ENCODE measurements around the gene SYT2. TPM values are rescaled to one million over a fixed set of nuclear protein-coding genes. Genes with fewer than 3 reads are reported as not detected.

The SYT2 gene
- total RNA-seq, 1 donor from 2014 or later: 0.06 TPM

- Histone ChIP-seq H3K36me3 (peaks cover 18% of the 10 kb centered on the region), H3K4me1 (peaks cover 33% of the 10 kb centered on the region), H3K27ac (peak overlapping the region; percentile 8), H3K4me3 (no peak overlapping the region), H3K9me3 (no peaks in the 10 kb centered on the region), H3K27me3 (no peaks in the 10 kb centered on the region)
- intact Hi-C loops (cut with DNase I): no loop called here
- TF ChIP-seq CTCF (IDR thresholded peaks at IDR 0.05): no peak
- no peak for ATAC-seq
- DNase-seq: no peak
Measured at GRCh38 chr1:202575918-202576653, 134.2 kb downstream of the SYT2 start.

GRCh38 chr1:202572867-202573266, 137.4 kb downstream of the SYT2 start:
- no peak overlapping the region for H3K27ac ChIP-seq
- DNase-seq (no peak), ATAC-seq (no peak)
- intact Hi-C loops (cut with DNase I): no loop called here
- no peak for TF ChIP-seq CTCF (IDR thresholded peaks at IDR 0.05)
- H3K9me3 ChIP-seq: no peaks in the 10 kb centered on the region
- peaks cover 15% of the 10 kb centered on the region for H3K36me3 ChIP-seq
- H3K4me3 ChIP-seq: no peak overlapping the region
- no peaks in the 10 kb centered on the region for H3K27me3 ChIP-seq
- peaks cover 29% of the 10 kb centered on the region for H3K4me1 ChIP-seq

GRCh38 chr1:202571719-202572339, 138.4 kb downstream of the SYT2 start:
- no peak overlapping the region for H3K4me3 ChIP-seq
- no peak for DNase-seq
- peak; percentile 70 for ATAC-seq
- peaks cover 25% of the 10 kb centered on the region for H3K36me3 ChIP-seq
- intact Hi-C loops (cut with DNase I): no loop called here
- peaks cover 19% of the 10 kb centered on the region for H3K4me1 ChIP-seq
- no peaks in the 10 kb centered on the region for H3K9me3 ChIP-seq
- no peak overlapping the region for H3K27ac ChIP-seq
- TF ChIP-seq CTCF (IDR thresholded peaks at IDR 0.05): peak; percentile 83
- no peaks in the 10 kb centered on the region for H3K27me3 ChIP-seq

- intact Hi-C loops (cut with DNase I): no loop called here
- Histone ChIP-seq H3K27ac (no peak overlapping the region), H3K27me3 (no peaks in the 10 kb centered on the region), H3K36me3 (peaks cover 37% of the 10 kb centered on the region), H3K9me3 (no peaks in the 10 kb centered on the region), H3K4me3 (no peak overlapping the region), H3K4me1 (peaks cover 25% of the 10 kb centered on the region)
- ATAC-seq (no peak), DNase-seq (no peak)
- TF ChIP-seq CTCF (IDR thresholded peaks at IDR 0.05): no peak
Measured at GRCh38 chr1:202569393-202570322, 140.6 kb downstream of the SYT2 start.

- no peak for TF ChIP-seq CTCF (IDR thresholded peaks at IDR 0.05)
- no peaks in the 10 kb centered on the region for H3K9me3 ChIP-seq
- H3K4me1 ChIP-seq: peaks cover 25% of the 10 kb centered on the region
- no peak overlapping the region for H3K27ac ChIP-seq
- intact Hi-C loops (cut with DNase I): no loop called here
- H3K4me3 ChIP-seq: no peak overlapping the region
- no peak for ATAC-seq
- H3K27me3 ChIP-seq: no peaks in the 10 kb centered on the region
- DNase-seq: no peak
- H3K36me3 ChIP-seq: peaks cover 38% of the 10 kb centered on the region
Measured at GRCh38 chr1:202568826-202569225, 141.4 kb downstream of the SYT2 start.

All from upper lobe of right lung (tissue), 1 donor.